Endometrial microvascular endothelial cells (primary cell): Measurements from ENCODE around the gene BPHL. TPM values are rescaled to one million over a fixed set of nuclear protein-coding genes. Genes with fewer than 3 reads are reported as not detected.
"Not testable (repeated sequence)": the region's sequence is repeated elsewhere in the genome, so short reads cannot be mapped to it uniquely, and the experiment has no call there.

Experiments
- in situ Hi-C: cut with HindIII; loops from 2 replicates; pipeline ENCODE4 v1.10.0; 2017; ENCODE audit warnings: low sequenced_read_pairs, low pct_unique_long_range_greater_than_20kb; ENCODE audit errors: inconsistent ontology term
- total RNA-seq: library from RNA; depleted of rRNA; stranded (reverse); fragments of >200 nt; gene quantifications from one replicate; pipeline ENCODE4 v1.2.3, GENCODE V29; 2015; ENCODE audit errors: inconsistent ontology term

Gene BPHL
- total RNA-seq, 1 donor from 2014 or later = 20.0 TPM

- in situ Hi-C loops = no loop called here
Observed at GRCh38 chr6:3195695-3196497, 77.4 kb downstream of the BPHL start.

- in situ Hi-C loops = no loop called here
Observed at GRCh38 chr6:3196770-3197169, 78.3 kb downstream of the BPHL start.

GRCh38 chr6:3197734-3198133 is 79.2 kb downstream of the BPHL start:
- in situ Hi-C loops = not testable (repeated sequence)

DNA sequence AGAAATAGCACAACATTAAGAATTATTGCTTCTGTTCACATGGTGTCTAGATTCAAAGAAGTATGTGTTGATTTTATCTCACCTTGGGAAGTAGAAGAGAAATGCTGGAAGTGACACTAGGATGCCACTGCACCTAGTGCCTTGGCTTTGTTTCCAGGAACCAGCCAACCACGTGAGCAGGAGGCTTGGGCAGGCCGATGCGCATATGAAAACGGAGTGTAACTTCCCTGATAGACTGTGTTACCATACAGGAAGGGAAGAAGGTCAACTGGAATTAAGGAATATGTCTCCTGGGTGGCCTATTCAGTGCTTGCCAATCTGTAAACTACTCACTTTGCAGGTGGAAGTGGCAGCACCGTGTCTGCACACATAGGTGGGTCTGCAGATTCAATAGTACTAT is 80.9 kb downstream of the BPHL start:
- in situ Hi-C loops = no loop called here

GRCh38 chr6:3200682-3201081 is 82.2 kb downstream of the BPHL start:
- in situ Hi-C loops = no loop called here

DNA sequence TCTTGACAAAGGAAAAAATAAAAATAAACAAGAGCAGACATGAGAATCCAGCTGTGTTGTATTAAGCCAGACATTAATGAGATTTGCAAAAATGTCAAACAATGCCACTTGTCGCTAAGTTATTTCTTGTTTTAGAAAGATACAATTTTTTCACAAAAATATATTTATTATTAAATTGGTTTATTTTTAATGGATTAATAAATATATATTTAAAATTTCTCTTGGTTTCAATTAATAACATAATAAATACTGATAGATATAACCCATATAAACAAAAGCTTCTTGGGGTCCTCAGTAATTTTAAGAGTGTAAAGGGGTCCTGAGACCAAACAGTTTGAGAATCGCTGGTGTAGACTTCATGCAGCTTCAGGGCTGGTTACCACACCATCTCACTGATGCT is 82.9 kb downstream of the BPHL start:
- in situ Hi-C loops = no loop called here

Other genes with a start within 250 kb of the BPHL start
- 75.5 TPM for gene SERPINB9, start 215.4 kb upstream of the BPHL start, total RNA-seq
- 179 TPM for gene SERPINB6, start 147.1 kb upstream of the BPHL start, total RNA-seq
- 74.1 TPM for gene NQO2, start 118.8 kb upstream of the BPHL start, total RNA-seq
- gene RIPK1, start 50.2 kb upstream of the BPHL start, total RNA-seq = 20.0 TPM
- 214 TPM for gene TUBB2A, start 38.8 kb downstream of the BPHL start, total RNA-seq
- 7.4 TPM for gene TUBB2B, start 108.9 kb downstream of the BPHL start, total RNA-seq
- 36.6 TPM for gene PSMG4, start 140.2 kb downstream of the BPHL start, total RNA-seq